Measurements from ENCODE around the gene CHAC1. TPM values are rescaled to one million over a fixed set of nuclear protein-coding genes. Genes with fewer than 3 reads are reported as not detected.

Gene CHAC1
- polyA plus RNA-seq, 1 experiment, result 155 TPM

- CTCF ChIA-PET, result interaction anchor here (0.6 to 7.1 kb wide), 9 partner anchors 12 to 256 kb away, joined by 3 to 89 read pairs (median 5); partner anchors contain the start of gene CHAC1
- DNase-seq (ENCODE audit: low read depth), result no peak
- H3K4me3 ChIP-seq (ENCODE audit: low read depth, low read length), result peak overlapping the region; percentile 32
- H3K27me3 ChIP-seq (ENCODE audit: control insufficient read depth, insufficient read depth, low read length), result peaks cover 33% of the 10 kb centered on the region
- no peak for TF ChIP-seq CTCF (IDR thresholded peaks at IDR 0.05; ENCODE audit: insufficient read depth, low read depth, low read length)
- H3K36me3 ChIP-seq (ENCODE audit: control insufficient read depth, insufficient read depth, low read length), result 0 out of 2 replicates have a peak, but pooled peaks cover 2% of the 10 kb centered on the region
- POLR2A ChIA-PET, result interaction anchor here (0.7 kb wide), 1 partner anchor 27 kb away, joined by 3 read pairs; no protein-coding TSS in a partner anchor
Observed at GRCh38 chr15:40927873-40928806, 25.1 kb upstream of the CHAC1 start.

GRCh38 chr15:40928821-40929659, 24.2 kb upstream of the CHAC1 start, which contains the start of gene DLL4:
Gene DLL4 (plus strand): TSS chr15:40929340. CDS start chr15:40929669, 329 bp downstream.
- POLR2A ChIA-PET, result interaction anchor here (0.7 kb wide), 1 partner anchor 26 kb away, joined by 3 read pairs; no protein-coding TSS in a partner anchor
- DNase-seq (ENCODE audit: low read depth), result no peak
- H3K36me3 ChIP-seq (ENCODE audit: control insufficient read depth, insufficient read depth, low read length), result 0 out of 2 replicates have a peak, but pooled peaks cover 2% of the 10 kb centered on the region
- TF ChIP-seq CTCF (IDR thresholded peaks at IDR 0.05; ENCODE audit: insufficient read depth, low read depth, low read length), result no peak
- H3K4me3 ChIP-seq (ENCODE audit: low read depth, low read length), result peak within 1 kb of the TSS; percentile 51
- peaks cover 33% of the 10 kb centered on the region for H3K27me3 ChIP-seq (ENCODE audit: control insufficient read depth, insufficient read depth, low read length)
- CTCF ChIA-PET, result interaction anchor here (0.6 to 7.1 kb wide), 11 partner anchors 12 to 183 kb away, joined by 3 to 89 read pairs (median 4); partner anchors contain the start of gene CHAC1

- no peak for DNase-seq (ENCODE audit: low read depth)
Observed at GRCh38 chr15:40929660-40930429, 23.4 kb upstream of the CHAC1 start.

More at GRCh38 chr15:40929660-40930429, 23.4 kb upstream of the CHAC1 start:
- ChIA-PET CTCF (interaction anchor here (0.6 to 7.1 kb wide), 10 partner anchors 11 to 182 kb away, joined by 3 to 89 read pairs (median 11); partner anchors contain the start of gene CHAC1), POLR2A (no interaction called here)
- H3K36me3 ChIP-seq (ENCODE audit: control insufficient read depth, insufficient read depth, low read length), result 0 out of 2 replicates have a peak, but pooled peaks cover 2% of the 10 kb centered on the region
- peak; percentile 22; the same call in 1 of the 2 replicates for TF ChIP-seq CTCF (IDR thresholded peaks at IDR 0.05; ENCODE audit: insufficient read depth, low read depth, low read length)
- peaks cover 33% of the 10 kb centered on the region for H3K27me3 ChIP-seq (ENCODE audit: control insufficient read depth, insufficient read depth, low read length)
- peak overlapping the region; percentile 51 for H3K4me3 ChIP-seq (ENCODE audit: low read depth, low read length)
